Hematopoietic multipotent progenitor cell treated with erythropoietin and hydrocortisone succinate and interleukin-3 and kit ligand, for 4 days (in vitro differentiated cells): ENCODE measurements around the gene NPAS3.

ENCODE experiments used
- DNase-seq: peaks from one replicate; pipeline ENCODE4 v3.0.0-alpha.2; 2015

The NPAS3 gene

DNA sequence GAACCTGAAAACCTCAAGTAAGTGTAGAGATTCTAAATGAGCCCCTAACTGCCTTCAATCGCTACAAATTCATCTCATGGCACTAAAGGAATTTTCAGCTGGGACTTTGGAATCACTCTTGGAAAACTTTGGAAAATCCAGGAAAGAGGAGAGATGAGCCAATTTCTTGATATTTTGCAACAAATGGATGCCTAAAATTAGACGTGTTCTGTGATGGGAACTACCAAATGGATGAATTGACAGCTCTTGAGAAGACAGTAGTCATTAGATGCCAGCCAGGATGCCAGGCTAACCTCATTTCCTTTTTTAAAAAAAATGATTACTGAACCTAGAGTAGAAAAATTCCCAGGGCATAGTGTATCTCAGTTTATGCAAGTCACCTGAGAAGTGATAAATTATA is 78.3 kb downstream of the NPAS3 start:
- no peak for DNase-seq

DNA sequence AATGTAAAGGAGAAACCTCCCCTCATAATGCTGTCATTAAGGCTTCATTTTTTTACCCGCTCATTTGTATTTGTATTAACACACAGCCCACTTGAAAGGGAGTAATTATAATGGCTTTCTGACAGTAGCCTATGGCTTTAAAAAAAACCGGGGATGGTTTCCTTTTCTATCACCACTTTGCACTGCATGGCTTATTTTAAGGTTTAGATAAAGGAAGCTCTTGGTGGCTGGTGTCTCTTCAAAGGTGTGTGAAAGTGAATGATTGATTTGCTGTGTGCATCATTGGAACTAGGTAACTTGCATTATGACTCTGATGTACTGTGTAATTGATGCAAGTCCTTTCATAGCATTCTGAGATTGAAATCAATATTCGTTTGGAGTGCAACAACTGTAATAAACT is 80.7 kb downstream of the NPAS3 start:
- no peak for DNase-seq

GRCh38 chr14:33026850-33027430 is 88.3 kb downstream of the NPAS3 start:
- no peak for DNase-seq

GRCh38 chr14:33029511-33029910 is 90.8 kb downstream of the NPAS3 start:
- DNase-seq, result no peak

DNA sequence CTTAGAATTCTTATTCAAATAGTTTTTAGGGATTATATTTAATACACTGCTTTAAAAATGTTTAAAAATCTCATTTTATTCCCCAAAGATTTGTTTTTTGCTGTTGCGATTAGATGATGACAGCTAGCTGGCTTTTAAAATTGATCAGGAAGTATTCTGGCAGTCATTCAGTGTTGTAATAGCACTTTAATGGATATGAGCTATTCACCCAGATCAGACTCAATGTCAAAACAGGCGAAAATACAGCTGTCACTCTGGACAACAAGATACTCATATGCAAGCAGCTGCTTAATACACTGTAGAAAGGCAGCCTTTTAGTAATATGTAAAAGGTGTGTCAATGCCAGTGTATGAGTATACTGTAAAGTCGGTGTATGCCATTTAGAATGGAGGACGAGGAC is 91.7 kb downstream of the NPAS3 start:
- DNase-seq, result no peak

- DNase-seq, result no peak
These were observed 96.9 kb downstream of the NPAS3 start for GRCh38 chr14:33035416-33036194.

GRCh38 chr14:33039311-33039710 is 100.6 kb downstream of the NPAS3 start:
- DNase-seq, result no peak

DNA sequence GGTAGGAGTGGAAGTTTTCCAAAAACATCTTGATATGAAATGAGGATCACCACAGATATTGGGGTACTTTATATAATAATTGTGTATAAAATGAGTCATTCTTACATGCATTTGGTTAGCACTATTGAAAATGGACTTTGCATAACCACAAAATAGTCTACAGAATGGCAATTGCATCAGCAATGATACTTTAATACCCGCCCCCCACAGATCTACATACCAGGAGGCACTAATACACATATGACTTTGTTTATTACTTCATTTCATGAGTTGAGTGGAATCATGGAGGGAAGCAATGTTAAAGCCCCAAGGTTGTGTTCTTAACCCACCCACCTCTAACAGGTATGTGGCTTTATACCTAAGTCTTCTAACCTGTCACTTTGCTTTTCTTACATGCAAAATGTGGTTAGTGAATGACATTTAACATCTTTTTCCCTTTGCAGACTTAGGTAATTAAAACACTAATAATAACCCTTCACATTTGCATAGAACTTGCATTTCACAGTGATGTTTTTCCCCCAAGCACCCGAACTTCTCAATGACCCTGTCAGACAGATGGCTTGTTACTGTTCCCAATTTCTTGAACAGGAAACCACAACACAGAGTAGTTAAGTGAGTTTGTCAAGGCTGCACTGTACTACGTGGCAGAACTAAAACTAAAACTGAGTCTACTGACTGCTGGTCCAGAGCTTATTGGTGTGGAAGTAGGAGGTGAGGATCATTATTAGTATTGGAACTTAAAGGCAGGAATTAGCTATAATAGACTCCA is 101.9 kb downstream of the NPAS3 start:
- DNase-seq, result no peak

GRCh38 chr14:33042591-33042990 is 103.9 kb downstream of the NPAS3 start:
- DNase-seq, result no peak

DNA sequence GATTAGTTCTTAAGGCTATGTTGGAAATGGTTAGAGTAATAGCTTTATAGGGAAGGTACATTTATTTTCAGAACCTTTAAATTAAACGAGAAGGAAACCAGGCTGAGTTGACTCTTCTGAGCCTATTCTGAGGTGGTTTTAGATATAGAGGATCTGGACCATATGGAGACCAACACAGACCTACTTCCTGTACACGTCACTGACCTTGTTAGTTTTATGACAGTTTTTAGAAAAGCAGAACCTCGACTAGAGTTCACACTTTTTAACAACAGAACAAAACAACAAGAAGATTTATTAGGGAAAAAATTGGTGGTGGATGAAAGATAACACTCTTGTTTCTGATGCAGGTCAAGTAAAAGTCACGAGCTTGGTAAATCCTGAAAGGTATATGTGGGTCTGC is 107.1 kb downstream of the NPAS3 start:
- DNase-seq, result peak; percentile 37

DNA sequence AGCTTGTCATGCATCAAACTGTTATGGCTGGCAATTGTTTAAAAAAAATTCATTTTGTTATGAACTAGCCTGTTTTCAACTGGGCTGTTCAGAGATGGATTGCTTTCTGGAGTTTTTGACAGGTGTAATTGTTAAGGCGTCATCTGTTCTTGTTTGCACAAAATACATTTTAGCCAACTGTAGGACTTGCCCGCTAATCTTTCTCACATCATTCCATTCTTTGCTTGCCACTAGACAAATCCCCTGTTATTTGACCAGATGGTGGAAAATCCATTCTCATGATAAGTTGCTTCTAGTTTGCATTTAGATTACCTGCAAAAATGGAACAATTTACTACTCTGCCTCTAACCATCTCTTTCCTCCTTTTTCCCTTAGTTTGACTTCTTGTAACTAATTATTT is 114.3 kb downstream of the NPAS3 start:
- DNase-seq, result no peak

GRCh38 chr14:33056213-33056612 is 117.5 kb downstream of the NPAS3 start:
- DNase-seq, result no peak

DNA sequence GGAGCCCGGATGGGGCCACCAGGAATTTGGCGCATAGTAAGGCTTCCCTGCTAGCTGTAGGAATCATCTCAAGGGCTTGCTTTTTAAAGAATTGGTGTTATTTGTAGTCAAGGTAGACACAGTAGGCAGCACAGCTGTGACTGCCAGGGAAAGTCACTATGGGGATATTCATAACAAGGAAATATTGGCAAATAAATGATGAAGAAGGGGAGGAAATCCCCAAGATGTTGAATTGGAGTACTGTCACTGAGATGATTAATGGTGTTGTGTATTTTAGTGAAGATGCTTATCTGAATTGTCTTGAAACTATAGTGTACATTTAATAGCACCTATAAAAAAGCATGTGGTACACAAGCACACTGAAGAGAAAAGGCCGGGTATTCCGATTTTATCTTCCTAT is 118.9 kb downstream of the NPAS3 start:
- no peak for DNase-seq

- no peak for DNase-seq
These were observed 123.1 kb downstream of the NPAS3 start for GRCh38 chr14:33061667-33062325.

DNA sequence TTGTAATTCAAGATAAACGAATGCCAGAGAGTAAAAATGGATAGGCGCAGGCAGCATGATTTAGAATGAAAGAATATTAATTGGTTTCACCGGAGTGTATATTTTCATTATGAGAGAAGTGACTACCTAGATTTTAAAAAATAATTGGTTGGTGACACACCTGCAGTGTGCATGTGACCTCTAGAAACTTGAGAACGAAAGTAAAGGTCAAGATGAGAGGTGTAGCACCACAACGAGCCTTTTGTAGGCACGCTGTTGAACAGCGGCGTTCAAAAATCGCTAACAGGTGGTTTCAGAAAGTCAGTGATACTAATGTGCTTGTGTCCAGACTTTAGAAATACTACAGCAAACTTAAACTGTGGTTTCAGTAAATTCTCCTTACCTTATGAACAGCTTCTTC is 123.8 kb downstream of the NPAS3 start:
- DNase-seq, result no peak

- DNase-seq, result peak; percentile 30
These were observed 124.2 kb downstream of the NPAS3 start for GRCh38 chr14:33062881-33063280.

- no peak for DNase-seq
These were observed 124.8 kb downstream of the NPAS3 start for GRCh38 chr14:33063521-33063920.

DNA sequence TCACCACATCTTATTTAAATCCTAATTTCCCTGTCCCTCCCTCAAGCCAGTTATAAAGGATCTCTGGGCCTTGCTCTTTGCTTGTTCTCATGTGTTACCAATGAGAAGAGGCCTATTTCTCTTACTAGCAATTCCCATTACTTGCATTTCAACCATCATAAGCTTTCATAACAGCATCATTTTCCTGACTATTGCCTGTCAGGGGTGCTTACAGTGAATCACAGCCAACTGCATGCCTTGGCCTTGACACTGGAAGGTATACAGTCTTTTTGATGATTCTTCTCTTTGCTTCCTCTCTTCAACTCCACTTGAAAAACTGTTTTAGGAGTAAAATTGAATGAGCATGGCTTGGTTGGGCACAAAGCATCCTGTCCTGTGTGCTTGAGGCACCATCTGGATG is 127.0 kb downstream of the NPAS3 start:
- DNase-seq, result no peak

DNA sequence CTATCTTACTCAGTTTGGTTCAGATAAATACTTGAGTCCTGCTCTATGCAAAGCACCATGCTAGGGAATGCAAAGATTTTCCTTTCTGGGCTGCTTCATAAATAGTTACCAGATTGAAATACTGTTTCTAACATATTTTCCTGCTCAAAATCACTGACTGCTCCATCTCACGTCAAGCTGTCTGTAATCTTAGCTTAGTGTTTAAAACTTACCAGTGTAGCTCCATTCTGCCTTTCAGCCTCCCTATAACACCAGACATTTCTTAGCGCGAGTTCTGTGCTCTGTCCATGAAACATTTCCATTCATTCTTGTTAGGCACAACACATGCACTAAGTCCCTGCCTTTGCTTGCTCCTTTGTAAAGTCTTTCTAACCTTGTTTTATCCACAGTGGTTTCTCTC is 129.4 kb downstream of the NPAS3 start:
- DNase-seq, result no peak

DNA sequence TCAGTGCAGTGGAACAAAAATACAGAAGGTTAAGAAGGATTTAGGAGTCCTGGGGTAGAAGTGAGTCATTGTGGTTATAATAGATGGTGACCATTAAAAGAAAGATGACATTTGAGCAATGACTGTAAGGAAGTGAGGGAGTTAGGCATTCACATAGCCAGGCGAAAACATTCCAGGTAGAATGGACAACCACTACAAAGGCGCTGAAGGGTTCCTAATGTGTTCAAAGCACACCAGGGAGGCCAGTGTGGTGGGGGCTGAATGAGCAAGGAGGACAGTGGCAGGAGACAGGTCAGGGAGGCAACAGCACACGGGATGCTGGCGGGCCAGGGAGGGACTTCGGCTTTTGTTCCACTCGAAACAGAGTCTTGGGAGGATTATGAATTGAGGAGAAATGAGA is 129.9 kb downstream of the NPAS3 start:
- DNase-seq, result no peak

- DNase-seq, result no peak
These were observed 131.8 kb downstream of the NPAS3 start for GRCh38 chr14:33070475-33070874.

- DNase-seq, result no peak
These were observed 134.3 kb downstream of the NPAS3 start for GRCh38 chr14:33073023-33073422.

GRCh38 chr14:33081259-33081658 is 142.6 kb downstream of the NPAS3 start:
- peak; percentile 2 for DNase-seq

DNA sequence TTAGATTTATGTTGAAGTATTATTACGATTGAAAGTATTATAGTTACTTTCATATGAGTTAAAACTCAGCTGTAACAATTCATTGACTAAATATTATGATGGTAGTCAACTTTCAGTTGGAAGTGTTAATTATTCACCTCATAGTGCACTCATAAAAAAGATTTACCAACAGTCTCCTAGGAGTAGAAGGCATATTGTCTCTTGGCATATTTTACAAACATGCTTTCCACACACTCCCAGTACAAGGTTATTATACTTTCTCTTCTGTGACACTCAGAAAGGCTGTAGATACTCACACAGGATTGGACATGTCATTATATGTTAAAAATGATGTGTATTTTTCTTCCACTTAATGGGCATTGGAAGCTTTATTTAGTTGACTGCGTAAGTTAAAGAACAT is 147.1 kb downstream of the NPAS3 start:
- DNase-seq, result no peak
